ENCODE results near the gene TRAF5.
"Not testable (repeated sequence)": the region's sequence is repeated elsewhere in the genome, so short reads cannot be mapped to it uniquely, and the experiment has no call there.

Gene TRAF5, protein sequence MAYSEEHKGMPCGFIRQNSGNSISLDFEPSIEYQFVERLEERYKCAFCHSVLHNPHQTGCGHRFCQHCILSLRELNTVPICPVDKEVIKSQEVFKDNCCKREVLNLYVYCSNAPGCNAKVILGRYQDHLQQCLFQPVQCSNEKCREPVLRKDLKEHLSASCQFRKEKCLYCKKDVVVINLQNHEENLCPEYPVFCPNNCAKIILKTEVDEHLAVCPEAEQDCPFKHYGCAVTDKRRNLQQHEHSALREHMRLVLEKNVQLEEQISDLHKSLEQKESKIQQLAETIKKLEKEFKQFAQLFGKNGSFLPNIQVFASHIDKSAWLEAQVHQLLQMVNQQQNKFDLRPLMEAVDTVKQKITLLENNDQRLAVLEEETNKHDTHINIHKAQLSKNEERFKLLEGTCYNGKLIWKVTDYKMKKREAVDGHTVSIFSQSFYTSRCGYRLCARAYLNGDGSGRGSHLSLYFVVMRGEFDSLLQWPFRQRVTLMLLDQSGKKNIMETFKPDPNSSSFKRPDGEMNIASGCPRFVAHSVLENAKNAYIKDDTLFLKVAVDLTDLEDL

DNA sequence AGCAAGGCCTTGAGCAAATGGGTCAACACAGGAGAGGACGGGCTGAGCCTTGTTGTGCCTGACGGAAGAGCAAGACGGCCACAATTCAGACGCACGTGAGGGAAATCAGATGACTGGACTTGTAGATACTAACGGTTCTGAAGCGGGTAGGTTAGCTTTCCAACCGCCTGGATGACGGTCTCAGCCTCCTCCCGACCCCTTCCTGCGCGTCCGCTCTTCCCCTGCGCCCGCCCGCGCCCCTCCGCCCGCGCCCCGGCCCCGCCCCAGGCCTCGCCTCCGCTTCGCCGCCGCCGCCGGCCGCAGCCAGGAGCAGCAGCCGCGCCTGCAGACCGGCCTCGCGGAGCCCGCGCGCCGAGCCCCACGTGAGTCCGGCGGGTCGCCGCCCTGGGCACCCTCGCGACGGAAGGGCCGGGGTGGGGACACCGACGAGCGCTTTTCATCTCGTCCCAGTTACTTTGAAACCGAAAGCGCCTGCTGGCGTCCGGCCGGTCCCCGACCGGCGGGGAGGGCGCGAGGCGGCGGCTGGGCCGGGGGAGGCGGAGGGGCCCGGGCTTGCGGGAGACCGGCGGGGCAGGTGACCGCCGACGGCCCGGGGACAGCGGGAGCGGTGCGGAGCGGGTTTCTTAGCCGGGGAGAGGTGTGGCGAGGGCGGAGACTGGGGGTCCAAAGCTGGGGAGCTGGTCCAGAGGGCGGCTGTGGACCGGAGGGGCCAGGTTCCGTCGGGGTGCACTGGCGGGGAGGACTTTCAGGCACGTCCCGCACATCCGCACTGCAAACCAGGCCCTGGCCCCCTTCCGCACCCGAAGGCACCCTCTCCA is at the start of gene TRAF5:
TSS of gene TRAF5 (plus strand) at position 306 of the 818 bp plus-strand sequence. CDS start 26,407 bp downstream, outside the sequence.
- no peak for DNase-seq

GRCh38 chr1:211279340-211279739 is 47.3 kb upstream of the TRAF5 start:
- no peak for DNase-seq

DNA sequence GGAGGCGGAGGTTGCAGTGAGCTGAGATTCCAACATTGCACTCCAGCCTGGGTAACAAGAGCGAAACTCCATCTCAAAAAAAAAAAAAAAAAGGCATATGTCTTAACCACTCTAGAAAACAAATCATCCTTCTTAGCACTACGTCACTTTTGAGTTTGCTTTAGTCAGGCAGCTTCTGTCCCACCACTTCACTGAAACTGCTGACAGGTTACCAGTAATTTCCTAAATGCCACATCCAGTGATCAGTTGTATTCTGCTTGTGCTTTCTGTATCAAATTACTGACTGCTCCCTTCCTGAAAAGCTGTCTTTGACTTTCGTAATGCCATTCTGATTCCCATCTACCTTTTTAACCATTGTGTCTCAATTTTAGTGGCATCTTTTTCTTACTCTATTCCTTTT is 45.7 kb upstream of the TRAF5 start:
- DNase-seq: no peak

DNA sequence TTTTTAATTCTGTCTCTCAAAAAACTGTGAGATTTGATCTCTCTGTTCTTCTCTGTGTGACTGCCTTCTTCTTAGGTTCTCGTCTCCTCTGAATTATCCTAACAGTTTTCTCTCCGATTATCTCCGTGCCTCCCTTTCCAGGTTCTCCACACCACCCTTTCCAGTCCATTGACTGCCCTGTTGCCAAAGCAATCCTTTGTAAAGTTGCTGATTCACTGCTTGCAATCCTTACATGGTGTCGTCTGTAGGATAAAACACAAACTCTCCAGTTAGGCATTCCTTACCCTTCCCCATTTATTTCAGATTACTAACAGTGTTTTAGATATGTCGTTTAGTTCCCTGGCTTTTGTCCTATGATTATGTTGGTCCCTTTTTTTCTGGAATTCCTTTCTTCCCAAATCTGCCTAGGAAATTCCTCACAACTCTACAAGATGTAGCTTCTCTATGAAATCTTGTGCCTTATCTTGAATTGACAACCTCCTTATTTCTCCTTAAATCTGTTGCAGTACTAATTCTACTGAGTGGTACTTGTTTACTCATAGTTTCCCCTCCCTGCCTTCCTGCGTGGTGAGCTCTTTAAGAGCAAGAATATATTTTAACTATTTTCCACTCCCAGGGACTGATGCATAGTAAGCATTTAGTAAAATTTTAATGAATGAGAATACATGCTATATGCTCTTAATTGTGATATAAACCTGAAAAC is 45.2 kb upstream of the TRAF5 start:
- no peak for DNase-seq

DNA sequence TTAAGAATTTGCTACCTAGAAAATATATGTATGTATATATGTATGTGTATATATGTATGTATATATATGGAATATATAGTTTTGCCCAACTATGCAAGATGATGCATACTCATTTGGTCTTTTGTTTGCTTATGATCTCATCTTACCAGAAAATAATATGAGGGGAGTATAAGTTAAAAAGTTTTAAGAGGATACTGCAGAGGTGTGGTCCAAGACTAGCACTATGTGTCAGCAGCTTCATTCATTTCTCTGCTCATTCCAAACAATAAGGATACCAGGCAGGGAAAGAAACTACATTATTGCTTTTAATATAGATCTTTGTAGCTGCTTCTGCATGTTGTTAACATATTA is 44.6 kb upstream of the TRAF5 start:
- no peak for DNase-seq

DNA sequence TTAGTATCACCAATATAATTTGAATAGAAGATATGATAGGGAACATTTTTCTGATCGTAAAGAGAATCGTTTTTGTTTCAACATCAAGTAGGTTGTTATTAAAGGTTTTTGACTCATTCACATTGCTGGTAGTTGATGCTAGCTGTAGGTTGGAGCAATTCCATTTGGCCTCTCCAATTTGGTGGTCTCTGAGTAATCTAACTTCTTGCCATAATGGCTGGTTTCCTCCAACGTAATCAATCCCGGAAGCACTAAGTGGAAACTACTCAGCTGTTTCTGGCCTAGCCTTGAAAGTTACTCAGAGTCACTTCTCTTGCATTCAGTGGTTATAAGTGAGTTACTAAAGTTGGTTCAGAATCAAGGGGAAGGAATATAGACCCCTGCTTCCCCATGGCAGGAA is 41.4 kb upstream of the TRAF5 start:
- no peak for DNase-seq

- DNase-seq: no peak
Observed at GRCh38 chr1:211287218-211287617, 39.4 kb upstream of the TRAF5 start.

GRCh38 chr1:211292411-211292810 is 34.2 kb upstream of the TRAF5 start:
- no peak for DNase-seq

DNA sequence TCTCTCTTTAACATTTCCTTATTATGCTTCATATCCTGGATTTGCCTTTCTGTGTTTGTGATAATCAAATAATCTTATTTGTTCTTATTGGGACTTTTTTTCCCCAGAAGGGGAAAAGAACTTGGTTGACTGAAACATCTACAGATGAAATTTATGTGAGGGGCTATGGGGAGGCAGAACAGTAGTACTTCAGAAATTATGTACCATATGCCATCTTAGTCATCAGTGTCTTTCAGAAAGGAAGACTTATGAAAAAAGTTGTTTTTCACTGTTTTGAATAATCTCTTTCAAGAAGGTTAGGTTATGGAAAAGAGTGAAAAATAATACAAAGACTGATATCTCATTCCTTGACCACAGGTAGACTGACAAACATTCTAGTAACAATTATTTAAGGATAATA is 30.2 kb upstream of the TRAF5 start:
- no peak for DNase-seq

GRCh38 chr1:211305044-211305443 is 21.6 kb upstream of the TRAF5 start:
- DNase-seq: no peak

- no peak for DNase-seq
Observed at GRCh38 chr1:211309617-211310016, 17.0 kb upstream of the TRAF5 start.

DNA sequence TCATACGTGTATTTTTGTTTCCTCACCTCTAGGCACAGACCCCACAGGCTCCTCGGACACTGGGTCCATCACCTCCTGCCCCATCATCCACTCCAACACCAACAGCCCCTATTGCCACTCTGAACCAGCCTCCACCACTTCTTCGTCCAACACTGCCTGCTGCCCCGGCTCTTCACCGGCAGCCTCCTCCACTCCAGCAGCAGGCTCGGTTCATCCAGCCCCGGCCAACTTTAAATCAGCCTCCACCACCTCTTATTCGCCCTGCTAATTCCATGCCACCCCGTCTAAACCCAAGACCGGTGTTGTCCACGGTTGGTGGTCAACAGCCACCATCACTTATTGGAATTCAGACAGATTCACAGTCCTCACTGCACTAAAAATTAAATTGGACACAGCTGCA is 13.2 kb upstream of the TRAF5 start:
- no peak for DNase-seq

DNA sequence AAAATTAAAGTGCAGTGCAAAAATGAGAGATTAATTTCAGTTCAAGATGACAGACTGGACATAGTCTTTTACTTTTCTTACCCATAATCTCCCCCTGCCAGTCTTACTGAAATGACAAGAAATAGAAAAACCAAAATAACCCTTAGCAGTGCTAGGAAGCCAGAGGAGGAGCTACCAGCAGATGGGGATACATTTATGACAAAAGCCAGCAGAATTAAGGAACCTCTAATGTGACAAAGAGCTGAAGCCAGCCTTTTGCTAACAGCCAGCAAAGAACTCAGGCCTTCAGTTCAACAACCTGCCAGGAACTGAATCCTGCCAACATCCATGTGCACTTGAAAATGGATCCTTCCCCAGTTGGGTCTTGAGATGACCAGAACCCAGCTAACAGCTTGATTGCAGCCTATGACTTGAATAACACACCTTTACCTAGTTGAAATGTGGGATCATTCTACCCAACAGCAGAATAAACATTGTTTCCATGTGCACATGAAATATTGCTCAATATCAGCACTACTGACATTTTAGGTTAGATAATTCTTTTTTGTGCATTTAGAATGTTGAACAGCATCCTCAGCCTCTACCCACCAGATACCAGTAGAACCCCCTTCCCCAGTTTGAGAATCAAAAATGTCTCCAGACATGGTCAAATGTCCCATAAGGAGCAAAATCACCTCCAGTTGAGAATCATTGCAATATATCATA is 7.9 kb upstream of the TRAF5 start:
- DNase-seq: no peak

DNA sequence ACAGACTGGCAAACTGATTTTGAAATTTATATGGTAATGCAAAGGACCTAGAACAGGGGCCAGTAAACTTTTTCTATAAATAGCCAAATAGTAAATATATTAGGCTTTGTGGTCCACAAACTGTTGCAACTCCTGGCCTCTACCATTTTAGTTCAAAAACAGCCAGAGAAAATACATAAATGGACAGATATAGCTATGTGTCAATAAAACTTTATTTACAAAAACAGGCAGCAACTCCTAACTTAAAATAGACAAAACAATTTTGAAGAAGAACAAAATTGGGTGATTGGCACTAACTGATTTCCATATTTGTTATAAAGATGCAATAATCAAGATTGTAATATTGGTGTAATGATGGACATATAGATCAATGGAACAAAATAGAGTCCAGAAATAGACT is 6.7 kb upstream of the TRAF5 start:
- DNase-seq: no peak

- no peak for DNase-seq
Observed at GRCh38 chr1:211320980-211321379, 5.7 kb upstream of the TRAF5 start.

DNA sequence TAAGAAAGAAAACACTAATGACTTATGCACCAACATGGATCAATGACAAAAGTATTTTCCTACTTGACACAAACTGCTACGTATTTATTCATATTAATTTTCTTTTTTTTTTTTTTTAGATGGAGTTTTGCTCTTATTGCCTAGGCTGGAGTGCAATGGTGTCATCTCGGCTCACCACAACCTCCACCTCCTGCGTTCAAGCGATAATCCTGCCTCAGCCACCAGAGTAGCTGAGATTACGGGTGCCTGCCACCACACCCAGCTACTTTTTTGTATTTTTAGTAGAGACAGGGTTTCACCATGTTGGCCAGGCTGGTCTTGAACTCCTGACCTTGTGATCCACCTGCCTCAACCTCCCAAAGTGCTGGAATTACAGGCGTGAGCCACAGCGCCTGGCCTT is 5.0 kb upstream of the TRAF5 start:
- DNase-seq: not testable (repeated sequence)

DNA sequence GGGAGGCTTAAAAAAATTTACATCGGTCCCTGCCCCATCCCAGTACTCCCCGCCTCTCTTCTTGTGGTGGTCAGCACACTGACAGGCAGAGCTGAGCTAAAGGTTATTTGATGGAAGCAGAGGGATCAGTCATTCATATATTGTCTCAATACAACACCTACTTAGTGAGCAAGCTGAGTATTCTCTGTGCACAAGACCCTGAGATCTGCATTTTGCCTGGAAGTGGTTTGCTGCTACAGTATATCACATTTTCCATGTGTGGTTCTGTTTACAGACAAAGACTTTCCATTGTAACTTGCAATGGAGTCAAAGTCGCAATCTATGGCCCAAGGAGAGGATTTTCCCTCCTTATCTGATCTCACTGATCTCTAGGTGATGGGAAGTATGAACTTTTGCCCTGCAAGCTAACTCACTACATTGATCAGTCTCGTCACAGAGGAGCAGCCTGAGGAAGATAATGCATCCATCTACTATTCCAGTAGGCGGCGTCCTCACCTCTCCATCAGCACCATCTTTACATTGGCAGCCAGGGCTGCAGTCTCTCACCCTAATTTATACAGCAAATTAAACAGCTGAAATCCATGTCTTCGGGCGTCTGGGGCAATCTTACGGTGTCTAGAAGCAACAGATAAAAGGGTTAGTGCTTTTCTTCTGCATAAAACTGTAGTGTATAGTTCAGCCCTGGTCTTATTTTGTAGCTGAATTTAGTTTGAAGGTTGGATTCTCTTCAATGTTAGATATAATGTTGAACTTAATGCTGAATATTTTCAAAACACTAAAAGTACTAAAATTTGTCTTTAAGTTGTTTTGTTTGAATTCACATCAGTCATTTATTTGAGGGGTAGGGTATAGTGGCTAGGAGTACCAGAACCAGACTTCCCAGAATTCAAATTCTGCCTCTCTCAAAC is 3.2 kb upstream of the TRAF5 start:
- DNase-seq: no peak

DNA sequence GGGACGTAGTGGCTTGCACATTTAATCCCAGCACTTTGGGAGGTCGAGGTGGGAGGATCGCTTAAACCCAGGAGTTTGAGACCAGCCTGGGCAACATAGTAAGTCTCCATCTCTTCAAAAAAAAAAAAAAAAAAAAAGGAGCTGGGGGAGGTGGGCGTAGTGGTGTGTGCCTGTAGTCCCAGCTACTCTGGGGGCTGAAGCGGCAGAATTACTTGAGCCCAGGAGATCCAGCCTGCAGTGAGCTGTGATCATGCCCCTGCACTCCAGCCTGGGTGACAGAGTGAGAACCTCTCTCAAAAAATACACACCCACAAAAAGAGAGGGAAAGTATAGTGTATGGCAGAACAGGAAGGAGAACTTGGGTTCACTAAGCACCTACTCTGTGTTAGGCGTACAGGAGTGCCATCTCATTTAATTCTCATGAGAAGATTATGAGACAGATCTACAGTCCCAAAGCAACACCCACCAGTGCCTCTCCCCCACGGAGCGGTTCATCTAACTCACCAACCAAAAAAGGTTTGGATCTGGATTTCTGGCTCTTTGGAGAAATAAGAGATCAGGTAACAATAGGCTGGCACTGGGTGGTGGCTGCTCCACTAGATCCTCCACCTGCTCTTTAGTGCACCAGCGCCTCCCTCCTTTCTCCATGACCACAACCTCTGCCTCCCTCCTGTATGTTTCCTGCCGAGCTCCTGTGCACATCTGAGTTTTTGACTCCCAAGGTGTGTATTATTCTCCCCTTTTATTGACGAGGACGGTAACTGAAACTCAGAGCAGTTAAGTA is 1.4 kb upstream of the TRAF5 start:
- no peak for DNase-seq

- no peak for DNase-seq
Observed at GRCh38 chr1:211326140-211326527, 499 bp upstream of the TRAF5 start.

GRCh38 chr1:211327346-211327921 is 801 bp downstream of the TRAF5 start:
- DNase-seq: no peak

All from SIG-M5 (cell line).